Fibroblast of pulmonary artery (primary cell): ENCODE measurements around the gene GPR65.

Source experiments
- DNase-seq: peaks from one replicate; pipeline ENCODE4 v3.0.0-alpha.2; 2010; ENCODE audit warnings: low read depth
- H3K4me3 ChIP-seq: replicated peaks from 2 replicates; pipeline ENCODE4 v1.5.1; 2011; ENCODE audit warnings: low read depth, mild to moderate bottlenecking, control low read depth, low read length, moderate library complexity
- CTCF ChIP-seq: IDR thresholded peaks from 2 replicates; pipeline ENCODE4 v1.5.1; 2011; ENCODE audit warnings: mild to moderate bottlenecking, control low read depth, low read length, inconsistent platforms; ENCODE audit errors: missing control alignments

The GPR65 gene

DNA sequence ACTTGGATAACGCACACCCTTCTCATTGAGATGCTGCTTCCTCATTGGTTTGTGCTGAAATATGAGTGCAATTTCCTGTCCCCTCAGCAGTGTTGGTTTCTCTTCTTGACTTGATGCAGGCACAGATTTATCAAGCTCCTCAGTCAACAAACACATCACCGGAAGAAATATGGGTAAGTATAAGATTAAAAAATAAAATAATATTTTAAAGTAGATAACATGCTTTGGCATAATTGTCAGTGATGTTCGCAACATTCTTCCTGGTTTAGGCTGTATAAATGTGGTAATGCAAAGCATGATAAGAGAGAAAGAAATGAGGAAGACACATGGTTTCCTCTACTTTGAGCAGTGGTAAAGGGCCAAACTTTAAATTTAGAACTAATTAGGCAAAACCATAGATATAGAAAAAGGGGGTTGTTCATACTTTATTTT is at the start of gene GPR65:
TSS of gene GPR65 (plus strand) at position 86 of the 432 bp plus-strand sequence. CDS start 5,713 bp downstream, outside the sequence.
- no peak for TF ChIP-seq CTCF
- peak; percentile 45 for DNase-seq

DNA sequence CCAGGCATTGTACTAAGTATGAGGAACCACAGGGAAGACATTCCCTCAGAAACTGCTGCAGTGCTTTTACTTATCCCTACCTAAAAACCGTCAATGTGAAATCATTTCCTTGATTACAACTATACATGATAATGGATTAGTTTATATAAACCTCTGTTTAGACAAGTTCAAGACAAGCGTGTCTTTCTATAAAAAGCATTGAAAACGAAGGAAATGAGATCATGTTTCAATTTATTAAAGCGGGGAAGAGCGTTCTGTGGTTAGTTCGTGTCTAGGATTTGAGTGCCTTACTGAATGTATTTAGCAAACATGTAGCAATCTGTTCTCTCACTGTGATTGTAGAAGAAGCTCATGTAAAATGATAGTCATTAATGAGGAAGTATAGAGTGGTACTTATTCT is 49.4 kb upstream of the GPR65 start:
- no peak for TF ChIP-seq CTCF
- DNase-seq = no peak
- H3K4me3 ChIP-seq = no peak overlapping the region

More for the DNA sequence above, at the start of gene GPR65:
- H3K4me3 ChIP-seq = no peak within 1 kb of the TSS

GRCh38 chr14:87960013-87960787 is 44.7 kb upstream of the GPR65 start:
- TF ChIP-seq CTCF = no peak
- DNase-seq = no peak
- no peak overlapping the region for H3K4me3 ChIP-seq

DNA sequence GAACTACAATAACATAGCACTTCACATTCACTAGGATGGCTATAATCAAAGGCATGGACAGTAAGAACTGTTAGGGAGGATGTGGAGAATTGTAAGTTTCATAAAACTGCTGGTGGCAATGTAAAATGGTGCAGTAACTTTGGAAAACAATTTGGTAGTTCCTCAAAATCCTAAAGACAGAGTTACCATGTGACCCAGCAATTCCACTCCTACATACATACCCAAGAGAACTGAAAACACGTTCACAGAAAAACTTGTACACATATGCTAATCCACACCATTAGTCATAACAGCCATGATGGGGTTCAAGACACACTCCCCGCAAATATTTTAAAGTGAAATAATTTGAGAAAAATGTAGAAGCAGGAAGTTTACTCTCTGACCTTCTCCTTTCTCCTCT is 43.7 kb upstream of the GPR65 start:
- no peak overlapping the region for H3K4me3 ChIP-seq
- DNase-seq = no peak
- TF ChIP-seq CTCF = no peak

GRCh38 chr14:87966816-87967215 is 38.1 kb upstream of the GPR65 start:
- no peak for TF ChIP-seq CTCF
- H3K4me3 ChIP-seq = no peak overlapping the region
- peak; percentile 7 for DNase-seq

DNA sequence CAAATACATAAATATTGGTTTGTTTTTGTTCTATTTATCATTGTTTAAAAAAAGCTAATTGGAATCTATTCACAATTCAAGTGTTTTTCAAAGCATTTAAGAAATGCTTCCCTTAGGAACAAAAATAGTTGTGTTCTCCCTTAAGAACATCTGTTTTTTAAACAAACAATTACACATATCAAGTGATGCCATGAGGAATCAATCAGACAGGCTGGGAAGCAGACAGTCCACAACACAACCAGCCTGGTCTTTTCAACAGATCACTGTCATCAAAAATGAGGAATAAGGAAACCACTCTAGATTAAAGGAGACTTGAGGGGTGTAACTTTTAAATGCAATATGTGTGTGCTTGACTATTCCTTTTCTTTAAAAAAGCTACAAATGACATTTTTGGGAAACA is 37.4 kb upstream of the GPR65 start:
- TF ChIP-seq CTCF = no peak
- no peak for DNase-seq
- H3K4me3 ChIP-seq = no peak overlapping the region

DNA sequence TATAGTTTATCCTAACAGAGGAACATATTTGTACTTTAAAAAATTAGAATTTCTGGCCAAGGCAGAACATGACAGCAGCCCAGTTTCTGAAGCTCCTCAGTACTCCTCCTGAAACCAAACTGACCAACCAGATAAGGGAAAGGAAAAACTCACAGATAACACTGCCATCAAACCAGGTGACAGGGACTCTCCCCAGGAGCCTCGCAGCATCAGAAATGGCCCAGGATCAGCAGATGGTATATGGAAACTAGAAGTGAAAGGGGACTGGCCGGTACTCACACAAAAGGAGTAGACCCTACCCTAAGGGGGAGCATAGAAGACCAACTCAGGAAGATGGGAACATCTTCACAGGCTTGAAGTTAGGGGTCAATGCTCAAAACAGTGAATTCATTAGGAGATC is 33.9 kb upstream of the GPR65 start:
- H3K4me3 ChIP-seq = no peak overlapping the region
- no peak for TF ChIP-seq CTCF
- no peak for DNase-seq
